COLO668 (cell line): ENCODE data around the gene SLC17A9.

ENCODE experiments used
- DNase-seq: peaks from one replicate; lab custom pipeline; 2025; ENCODE audit not compliant: unreplicated experiment; lab: John Stamatoyannopoulos, UW

SLC17A9 gene

GRCh38 chr20:62920039-62920645 is 32.4 kb upstream of the SLC17A9 start:
- no peak for DNase-seq

GRCh38 chr20:62921119-62921687 is 31.3 kb upstream of the SLC17A9 start:
- DNase-seq = peak; percentile 61

GRCh38 chr20:62922451-62922921 is 30.0 kb upstream of the SLC17A9 start:
- DNase-seq = no peak

- DNase-seq = peak; percentile 12
Observed at GRCh38 chr20:62923059-62923668, 29.3 kb upstream of the SLC17A9 start.

- no peak for DNase-seq
Observed at GRCh38 chr20:62923669-62924441, 28.7 kb upstream of the SLC17A9 start.

GRCh38 chr20:62924442-62925075 is 27.9 kb upstream of the SLC17A9 start:
- DNase-seq = peak; percentile 43

GRCh38 chr20:62925076-62925419 is 27.5 kb upstream of the SLC17A9 start:
- no peak for DNase-seq

- DNase-seq = peak; percentile 57
Observed at GRCh38 chr20:62925420-62926228, 26.9 kb upstream of the SLC17A9 start.

GRCh38 chr20:62926229-62927127 is 26.0 kb upstream of the SLC17A9 start, which contains the start of gene DIDO1:
Gene DIDO1, minus strand, starts transcription at chr20:62926505.
- DNase-seq = peak; percentile 96

- DNase-seq = no peak
Observed at GRCh38 chr20:62927128-62927705, 25.3 kb upstream of the SLC17A9 start.

GRCh38 chr20:62928246-62928939 is 24.1 kb upstream of the SLC17A9 start:
- no peak for DNase-seq

GRCh38 chr20:62929051-62929538 is 23.4 kb upstream of the SLC17A9 start:
- DNase-seq = no peak

GRCh38 chr20:62931464-62931863 is 21.0 kb upstream of the SLC17A9 start:
- no peak for DNase-seq

- DNase-seq = no peak
Observed at GRCh38 chr20:62933966-62934365, 18.5 kb upstream of the SLC17A9 start.

- DNase-seq = no peak
Observed at GRCh38 chr20:62935204-62935967, 17.1 kb upstream of the SLC17A9 start.

GRCh38 chr20:62935968-62936585 is 16.4 kb upstream of the SLC17A9 start:
- DNase-seq = no peak
